ENCODE measurements around the gene AIFM1. TPM values are rescaled to one million over a fixed set of nuclear protein-coding genes. Genes with fewer than 3 reads are reported as not detected.

The AIFM1 gene
- total RNA-seq, 3 donors from 2014 or later, result 45.3 to 66.9 (median 50.0) TPM

- TF ChIP-seq CTCF (IDR thresholded peaks at IDR 0.05), result no peak
- Histone ChIP-seq H3K4me3 (no peak overlapping the region), H3K9me3 (no peaks in the 10 kb centered on the region), H3K36me3 (ENCODE audit: low read depth) (no peaks in the 10 kb centered on the region), H3K4me1 (ENCODE audit: low read depth) (no peaks in the 10 kb centered on the region)
- intact Hi-C loops (cut with DNase I, micrococcal nuclease), result no loop called here
- ATAC-seq (peak; percentile 19), DNase-seq (no peak)
Measured at GRCh38 chrX:130174045-130174704, 8.5 kb upstream of the AIFM1 start.

- DNase-seq, result peak in 1 of 3 donors; percentile 45
- peak; percentile 24 for ATAC-seq
- Histone ChIP-seq H3K4me1 (ENCODE audit: low read depth) (no peaks in the 10 kb centered on the region), H3K36me3 (ENCODE audit: low read depth) (no peaks in the 10 kb centered on the region), H3K9me3 (no peaks in the 10 kb centered on the region), H3K4me3 (no peak overlapping the region)
- intact Hi-C loops (cut with DNase I, micrococcal nuclease), result no loop called here
- TF ChIP-seq CTCF (IDR thresholded peaks at IDR 0.05), result no peak
Measured at GRCh38 chrX:130173190-130173895, 7.7 kb upstream of the AIFM1 start.

- DNase-seq, result peak in 1 of 3 donors; percentile 24
- no peak overlapping the region for H3K4me3 ChIP-seq
- intact Hi-C loops (cut with DNase I, micrococcal nuclease), result no loop called here
- H3K36me3 ChIP-seq (ENCODE audit: low read depth), result no peaks in the 10 kb centered on the region
- ATAC-seq, result no peak
- H3K9me3 ChIP-seq, result no peaks in the 10 kb centered on the region
- TF ChIP-seq CTCF (IDR thresholded peaks at IDR 0.05), result no peak
- H3K4me1 ChIP-seq (ENCODE audit: low read depth), result no peaks in the 10 kb centered on the region
Measured at GRCh38 chrX:130172127-130172845, 6.6 kb upstream of the AIFM1 start.

- DNase-seq (peak in 2 of 3 donors; percentile 30 to 58), ATAC-seq (peak; percentile 52)
- Histone ChIP-seq H3K4me1 (ENCODE audit: low read depth) (no peaks in the 10 kb centered on the region), H3K36me3 (ENCODE audit: low read depth) (no peaks in the 10 kb centered on the region), H3K9me3 (no peaks in the 10 kb centered on the region), H3K4me3 (no peak within 1 kb of the TSS)
- no peak for TF ChIP-seq CTCF (IDR thresholded peaks at IDR 0.05)
- intact Hi-C loops (cut with DNase I, micrococcal nuclease), result no loop called here
Measured at GRCh38 chrX:130171446-130172126, 5.9 kb upstream of the AIFM1 start, which contains the start of gene RAB33A. TSS of gene RAB33A (plus strand) at chrX:130171962. CDS start at chrX:130172063, 101 bp downstream.

- no peaks in the 10 kb centered on the region for H3K4me1 ChIP-seq (ENCODE audit: low read depth)
- H3K9me3 ChIP-seq, result no peaks in the 10 kb centered on the region
- peak; percentile 52 for ATAC-seq
- intact Hi-C loops (cut with DNase I, micrococcal nuclease), result no loop called here
- TF ChIP-seq CTCF (IDR thresholded peaks at IDR 0.05), result no peak
- no peaks in the 10 kb centered on the region for H3K36me3 ChIP-seq (ENCODE audit: low read depth)
- peak in 2 of 3 donors; percentile 46 to 70 for DNase-seq
- H3K4me3 ChIP-seq, result no peak overlapping the region
Measured at GRCh38 chrX:130170752-130171445, 5.3 kb upstream of the AIFM1 start.

Data from mucosa of descending colon (tissue), 3 donors.